ENCODE data around the gene CHD6.

Gene CHD6

GRCh38 chr20:41553142-41553879 is 64.9 kb downstream of the CHD6 start:
- Histone ChIP-seq H3K9ac (ENCODE audit: insufficient read length, low read depth) (no peak overlapping the region), H3K4me1 (ENCODE audit: insufficient read depth, insufficient read length) (no peaks in the 10 kb centered on the region), H3K9me3 (ENCODE audit: insufficient read depth, low read length) (peaks cover 42% of the 10 kb centered on the region), H3K36me3 (ENCODE audit: insufficient read depth, insufficient read length, low read length) (peaks cover 4% of the 10 kb centered on the region), H3K4me3 (ENCODE audit: insufficient read length, low read depth) (no peak overlapping the region), H3K27me3 (ENCODE audit: insufficient read depth, insufficient read length) (no peaks in the 10 kb centered on the region)
- TF ChIP-seq SUZ12 (IDR thresholded peaks at IDR 0.05; ENCODE audit: extremely low read depth, insufficient read depth, insufficient read length): no peak
- TF ChIP-seq ZNF274 (IDR thresholded peaks at IDR 0.05; ENCODE audit: low read depth, low read length): no peak
- no peak for TF ChIP-seq YY1 (IDR thresholded peaks at IDR 0.05; ENCODE audit: insufficient read depth, insufficient read length)
- DNase-seq (ENCODE audit: low read depth, low spot score): no peak

GRCh38 chr20:41552295-41553068 is 65.7 kb downstream of the CHD6 start:
- H3K9ac ChIP-seq (ENCODE audit: insufficient read length, low read depth): no peak overlapping the region
- H3K36me3 ChIP-seq (ENCODE audit: insufficient read depth, insufficient read length, low read length): peaks cover 4% of the 10 kb centered on the region
- peaks cover 33% of the 10 kb centered on the region for H3K9me3 ChIP-seq (ENCODE audit: insufficient read depth, low read length)
- TF ChIP-seq SUZ12 (IDR thresholded peaks at IDR 0.05; ENCODE audit: extremely low read depth, insufficient read depth, insufficient read length) (no peak), YY1 (IDR thresholded peaks at IDR 0.05; ENCODE audit: insufficient read depth, insufficient read length) (no peak), ZNF274 (IDR thresholded peaks at IDR 0.05; ENCODE audit: low read depth, low read length) (no peak)
- no peaks in the 10 kb centered on the region for H3K4me1 ChIP-seq (ENCODE audit: insufficient read depth, insufficient read length)
- DNase-seq (ENCODE audit: low read depth, low spot score): no peak
- no peak overlapping the region for H3K4me3 ChIP-seq (ENCODE audit: insufficient read length, low read depth)
- H3K27me3 ChIP-seq (ENCODE audit: insufficient read depth, insufficient read length): no peaks in the 10 kb centered on the region

GRCh38 chr20:41551011-41551705 is 67.0 kb downstream of the CHD6 start:
- TF ChIP-seq ZNF274 (IDR thresholded peaks at IDR 0.05; ENCODE audit: low read depth, low read length) (no peak), SUZ12 (IDR thresholded peaks at IDR 0.05; ENCODE audit: extremely low read depth, insufficient read depth, insufficient read length) (no peak), YY1 (IDR thresholded peaks at IDR 0.05; ENCODE audit: insufficient read depth, insufficient read length) (no peak)
- no peak overlapping the region for H3K9ac ChIP-seq (ENCODE audit: insufficient read length, low read depth)
- no peaks in the 10 kb centered on the region for H3K27me3 ChIP-seq (ENCODE audit: insufficient read depth, insufficient read length)
- H3K4me3 ChIP-seq (ENCODE audit: insufficient read length, low read depth): no peak overlapping the region
- peaks cover 21% of the 10 kb centered on the region for H3K9me3 ChIP-seq (ENCODE audit: insufficient read depth, low read length)
- DNase-seq (ENCODE audit: low read depth, low spot score): no peak
- H3K36me3 ChIP-seq (ENCODE audit: insufficient read depth, insufficient read length, low read length): peaks cover 4% of the 10 kb centered on the region
- no peaks in the 10 kb centered on the region for H3K4me1 ChIP-seq (ENCODE audit: insufficient read depth, insufficient read length)

GRCh38 chr20:41547221-41547620 is 71.0 kb downstream of the CHD6 start:
- H3K36me3 ChIP-seq (ENCODE audit: insufficient read depth, insufficient read length, low read length): peaks cover 4% of the 10 kb centered on the region
- H3K9ac ChIP-seq (ENCODE audit: insufficient read length, low read depth): no peak overlapping the region
- TF ChIP-seq SUZ12 (IDR thresholded peaks at IDR 0.05; ENCODE audit: extremely low read depth, insufficient read depth, insufficient read length) (no peak), YY1 (IDR thresholded peaks at IDR 0.05; ENCODE audit: insufficient read depth, insufficient read length) (no peak), ZNF274 (IDR thresholded peaks at IDR 0.05; ENCODE audit: low read depth, low read length) (no peak)
- peaks cover 9% of the 10 kb centered on the region for H3K9me3 ChIP-seq (ENCODE audit: insufficient read depth, low read length)
- H3K4me1 ChIP-seq (ENCODE audit: insufficient read depth, insufficient read length): no peaks in the 10 kb centered on the region
- no peak overlapping the region for H3K4me3 ChIP-seq (ENCODE audit: insufficient read length, low read depth)
- DNase-seq (ENCODE audit: low read depth, low spot score): no peak
- no peaks in the 10 kb centered on the region for H3K27me3 ChIP-seq (ENCODE audit: insufficient read depth, insufficient read length)

- no peak for TF ChIP-seq ZNF274 (IDR thresholded peaks at IDR 0.05; ENCODE audit: low read depth, low read length)
- no peak for TF ChIP-seq SUZ12 (IDR thresholded peaks at IDR 0.05; ENCODE audit: extremely low read depth, insufficient read depth, insufficient read length)
- TF ChIP-seq YY1 (IDR thresholded peaks at IDR 0.05; ENCODE audit: insufficient read depth, insufficient read length): no peak
Measured at GRCh38 chr20:41546535-41546934, 71.6 kb downstream of the CHD6 start.

GRCh38 chr20:41544472-41544871 is 73.7 kb downstream of the CHD6 start:
- Histone ChIP-seq H3K9ac (ENCODE audit: insufficient read length, low read depth) (no peak overlapping the region), H3K27me3 (ENCODE audit: insufficient read depth, insufficient read length) (no peaks in the 10 kb centered on the region), H3K4me1 (ENCODE audit: insufficient read depth, insufficient read length) (no peaks in the 10 kb centered on the region), H3K9me3 (ENCODE audit: insufficient read depth, low read length) (no peaks in the 10 kb centered on the region), H3K4me3 (ENCODE audit: insufficient read length, low read depth) (no peak overlapping the region), H3K36me3 (ENCODE audit: insufficient read depth, insufficient read length, low read length) (no peaks in the 10 kb centered on the region)
- TF ChIP-seq ZNF274 (IDR thresholded peaks at IDR 0.05; ENCODE audit: low read depth, low read length): no peak
- no peak for TF ChIP-seq SUZ12 (IDR thresholded peaks at IDR 0.05; ENCODE audit: extremely low read depth, insufficient read depth, insufficient read length)
- TF ChIP-seq YY1 (IDR thresholded peaks at IDR 0.05; ENCODE audit: insufficient read depth, insufficient read length): no peak
- no peak for DNase-seq (ENCODE audit: low read depth, low spot score)

More at GRCh38 chr20:41546535-41546934, 71.6 kb downstream of the CHD6 start:
- DNase-seq (ENCODE audit: low read depth, low spot score): no peak
- Histone ChIP-seq H3K4me1 (ENCODE audit: insufficient read depth, insufficient read length) (no peaks in the 10 kb centered on the region), H3K36me3 (ENCODE audit: insufficient read depth, insufficient read length, low read length) (peaks cover 4% of the 10 kb centered on the region), H3K9ac (ENCODE audit: insufficient read length, low read depth) (no peak overlapping the region), H3K4me3 (ENCODE audit: insufficient read length, low read depth) (no peak overlapping the region), H3K27me3 (ENCODE audit: insufficient read depth, insufficient read length) (no peaks in the 10 kb centered on the region), H3K9me3 (ENCODE audit: insufficient read depth, low read length) (peaks cover 9% of the 10 kb centered on the region)

Data from NT2/D1 (cell line).